Upper lobe of left lung (tissue), 4 donors: ENCODE data around the gene PDE1A.

Experiments
- CTCF ChIP-seq, 6 experiments: fragments of 450-650 bp in 4 of 6; fragments of 200-600 bp in 2 of 6; sonication (generic) in 2 of 6; IDR thresholded peaks; one replicate each; pipeline ENCODE4 v1.5.1; 2016 to 2019; ENCODE audit warnings: antibody characterized with exemption in 6 of 6
- EP300 ChIP-seq, 4 donors: sonication (generic); formaldehyde crosslinking; IDR thresholded peaks; one replicate each; pipeline ENCODE4 v1.5.1; 2017; ENCODE audit warnings: antibody characterized with exemption in 4 of 4, control low read depth in 2 of 4
- POLR2A ChIP-seq, 4 donors: fragments of 450-650 bp; IDR thresholded peaks; one replicate each; pipeline ENCODE4 v1.5.1; 2016 to 2017; ENCODE audit warnings: antibody characterized with exemption in 4 of 4, mild to moderate bottlenecking in 2 of 4
- POLR2AphosphoS5 ChIP-seq, 2 donors: sonication (generic); formaldehyde crosslinking; IDR thresholded peaks; one replicate each; pipeline ENCODE4 v1.5.1; 2017; ENCODE audit warnings: antibody characterized with exemption in 2 of 2

- TF ChIP-seq CTCF (IDR thresholded peaks at IDR 0.05) (no peak), POLR2A (IDR thresholded peaks at IDR 0.05) (no peak), POLR2AphosphoS5 (IDR thresholded peaks at IDR 0.05) (no peak), EP300 (IDR thresholded peaks at IDR 0.05) (no peak)
These were observed 1.6 kb upstream of the PDE1A start for GRCh38 chr2:182428476-182428875.
